Liver (tissue), 3 donors: ENCODE results near the gene WIF1.

Experiments used
- GABPA ChIP-seq, 2 donors: IDR thresholded peaks in 1 of 2; conservative IDR thresholded peaks in 1 of 2; 2 replicates each; pipeline ENCODE4 v1.6.1; 2016; ENCODE audit warnings: antibody characterized with exemption in 2 of 2, mild to moderate bottlenecking in 1 of 2, moderate library complexity in 1 of 2
- RAD21 ChIP-seq, 2 donors: IDR thresholded peaks; 2 replicates each; pipeline ENCODE4 v1.6.1; 2016; ENCODE audit warnings: antibody characterized with exemption in 2 of 2, mild to moderate bottlenecking in 2 of 2
- SP1 ChIP-seq: IDR thresholded peaks from 2 replicates; pipeline ENCODE4 v1.6.1; 2018; ENCODE audit warnings: antibody characterized with exemption, mild to moderate bottlenecking
- YY1 ChIP-seq: IDR thresholded peaks from 2 replicates; pipeline ENCODE4 v1.6.1; 2016; ENCODE audit warnings: antibody characterized with exemption, mild to moderate bottlenecking
- TF ChIP-seq, protein P1 (sequence below): IDR thresholded peaks from 2 replicates; pipeline ENCODE4 v1.6.1; 2016; ENCODE audit warnings: antibody characterized with exemption
- TF ChIP-seq, protein P2 (sequence below): fragments of 150-350 bp; IDR thresholded peaks from 2 replicates; pipeline ENCODE4 v1.5.1; 2017; ENCODE audit warnings: improper control_type of control experiment, low read depth, low read length; ENCODE audit not compliant: missing input control
- TF ChIP-seq, protein P3 (sequence below): IDR thresholded peaks from 2 replicates; pipeline ENCODE4 v1.6.1; 2016; ENCODE audit warnings: antibody characterized with exemption
- donor health status: healthy.
- donor health status: healthy.

DNA sequence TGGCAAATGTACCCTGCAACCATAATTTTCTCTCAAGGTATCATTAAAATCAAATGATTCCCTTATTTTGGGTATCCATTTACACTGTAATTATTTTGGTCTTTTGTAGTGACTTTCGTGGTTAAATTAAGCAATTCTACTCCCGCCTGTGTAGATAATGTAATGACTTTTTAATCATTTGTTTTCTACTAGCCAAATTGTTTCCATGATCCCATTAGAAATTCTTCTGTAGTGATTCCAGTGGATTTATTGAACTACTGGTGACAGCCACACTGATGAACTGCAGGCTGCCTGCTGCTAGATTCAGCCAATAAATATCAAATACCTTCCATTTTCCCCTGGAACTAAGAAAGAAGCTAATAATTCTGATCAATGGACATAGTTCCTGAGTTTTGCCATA is 96.0 kb downstream of the WIF1 start:
- TF ChIP-seq, protein P1, sequence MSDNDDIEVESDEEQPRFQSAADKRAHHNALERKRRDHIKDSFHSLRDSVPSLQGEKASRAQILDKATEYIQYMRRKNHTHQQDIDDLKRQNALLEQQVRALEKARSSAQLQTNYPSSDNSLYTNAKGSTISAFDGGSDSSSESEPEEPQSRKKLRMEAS: no peak
- TF ChIP-seq, protein P2, sequence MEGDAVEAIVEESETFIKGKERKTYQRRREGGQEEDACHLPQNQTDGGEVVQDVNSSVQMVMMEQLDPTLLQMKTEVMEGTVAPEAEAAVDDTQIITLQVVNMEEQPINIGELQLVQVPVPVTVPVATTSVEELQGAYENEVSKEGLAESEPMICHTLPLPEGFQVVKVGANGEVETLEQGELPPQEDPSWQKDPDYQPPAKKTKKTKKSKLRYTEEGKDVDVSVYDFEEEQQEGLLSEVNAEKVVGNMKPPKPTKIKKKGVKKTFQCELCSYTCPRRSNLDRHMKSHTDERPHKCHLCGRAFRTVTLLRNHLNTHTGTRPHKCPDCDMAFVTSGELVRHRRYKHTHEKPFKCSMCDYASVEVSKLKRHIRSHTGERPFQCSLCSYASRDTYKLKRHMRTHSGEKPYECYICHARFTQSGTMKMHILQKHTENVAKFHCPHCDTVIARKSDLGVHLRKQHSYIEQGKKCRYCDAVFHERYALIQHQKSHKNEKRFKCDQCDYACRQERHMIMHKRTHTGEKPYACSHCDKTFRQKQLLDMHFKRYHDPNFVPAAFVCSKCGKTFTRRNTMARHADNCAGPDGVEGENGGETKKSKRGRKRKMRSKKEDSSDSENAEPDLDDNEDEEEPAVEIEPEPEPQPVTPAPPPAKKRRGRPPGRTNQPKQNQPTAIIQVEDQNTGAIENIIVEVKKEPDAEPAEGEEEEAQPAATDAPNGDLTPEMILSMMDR: no peak
- TF ChIP-seq RAD21 (IDR thresholded peaks at IDR 0.05) (no peak), SP1 (no peak), YY1 (no peak), GABPA (IDR thresholded peaks at IDR 0.05 in 1 of 2, conservative IDR thresholded peaks at IDR 0.05 in 1 of 2) (no peak)
- TF ChIP-seq, protein P3, sequence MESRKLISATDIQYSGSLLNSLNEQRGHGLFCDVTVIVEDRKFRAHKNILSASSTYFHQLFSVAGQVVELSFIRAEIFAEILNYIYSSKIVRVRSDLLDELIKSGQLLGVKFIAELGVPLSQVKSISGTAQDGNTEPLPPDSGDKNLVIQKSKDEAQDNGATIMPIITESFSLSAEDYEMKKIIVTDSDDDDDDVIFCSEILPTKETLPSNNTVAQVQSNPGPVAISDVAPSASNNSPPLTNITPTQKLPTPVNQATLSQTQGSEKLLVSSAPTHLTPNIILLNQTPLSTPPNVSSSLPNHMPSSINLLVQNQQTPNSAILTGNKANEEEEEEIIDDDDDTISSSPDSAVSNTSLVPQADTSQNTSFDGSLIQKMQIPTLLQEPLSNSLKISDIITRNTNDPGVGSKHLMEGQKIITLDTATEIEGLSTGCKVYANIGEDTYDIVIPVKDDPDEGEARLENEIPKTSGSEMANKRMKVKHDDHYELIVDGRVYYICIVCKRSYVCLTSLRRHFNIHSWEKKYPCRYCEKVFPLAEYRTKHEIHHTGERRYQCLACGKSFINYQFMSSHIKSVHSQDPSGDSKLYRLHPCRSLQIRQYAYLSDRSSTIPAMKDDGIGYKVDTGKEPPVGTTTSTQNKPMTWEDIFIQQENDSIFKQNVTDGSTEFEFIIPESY: no peak
